Left forelimb (tissue), 1 donor: ENCODE measurements around the gene LMO1.

Source experiments
- DNase-seq: peaks from one replicate; pipeline ENCODE4 v3.0.0-alpha.2; 2018; ENCODE audit warnings: low spot score

Gene LMO1

GRCh38 chr11:8263109-8263768 lies 439 bp downstream of the LMO1 start:
- DNase-seq, result peak; percentile 71

- DNase-seq, result peak; percentile 73
Observed at GRCh38 chr11:8262552-8263108, 1.0 kb downstream of the LMO1 start.

GRCh38 chr11:8261921-8262551 lies 1.6 kb downstream of the LMO1 start:
- no peak for DNase-seq

GRCh38 chr11:8261291-8261690 lies 2.4 kb downstream of the LMO1 start:
- peak; percentile 61 for DNase-seq

GRCh38 chr11:8260202-8260966 lies 3.3 kb downstream of the LMO1 start:
- DNase-seq, result peak; percentile 37

- DNase-seq, result peak; percentile 62
Observed at GRCh38 chr11:8259306-8259959, 4.2 kb downstream of the LMO1 start.

- DNase-seq, result peak; percentile 55
Observed at GRCh38 chr11:8258784-8259183, 4.9 kb downstream of the LMO1 start.

GRCh38 chr11:8258289-8258688 lies 5.4 kb downstream of the LMO1 start:
- peak; percentile 36 for DNase-seq

GRCh38 chr11:8257003-8257664 lies 6.5 kb downstream of the LMO1 start:
- peak; percentile 41 for DNase-seq

GRCh38 chr11:8256271-8257002 lies 7.2 kb downstream of the LMO1 start:
- DNase-seq, result no peak

GRCh38 chr11:8253566-8253965 lies 10.1 kb downstream of the LMO1 start:
- DNase-seq, result peak; percentile 28

GRCh38 chr11:8252946-8253345 lies 10.7 kb downstream of the LMO1 start:
- DNase-seq, result peak; percentile 30

GRCh38 chr11:8252388-8252787 lies 11.3 kb downstream of the LMO1 start:
- no peak for DNase-seq

- DNase-seq, result peak; percentile 53
Observed at GRCh38 chr11:8251616-8252295, 11.9 kb downstream of the LMO1 start.

- peak; percentile 50 for DNase-seq
Observed at GRCh38 chr11:8250981-8251615, 12.6 kb downstream of the LMO1 start.

GRCh38 chr11:8250434-8250833 lies 13.2 kb downstream of the LMO1 start:
- peak; percentile 51 for DNase-seq

GRCh38 chr11:8249482-8249881 lies 14.2 kb downstream of the LMO1 start:
- no peak for DNase-seq

GRCh38 chr11:8248786-8249185 lies 14.9 kb downstream of the LMO1 start:
- no peak for DNase-seq

GRCh38 chr11:8247312-8247711 lies 16.4 kb downstream of the LMO1 start:
- no peak for DNase-seq

- no peak for DNase-seq
Observed at GRCh38 chr11:8243458-8243857, 20.2 kb downstream of the LMO1 start.
